B cell (primary cell): ENCODE data around the gene NCKAP1. TPM values are rescaled to one million over a fixed set of nuclear protein-coding genes. Genes with fewer than 3 reads are reported as not detected.

Experiments used
- ATAC-seq: fragments of 200-7000 bp; cut with Tn5 transposase; one replicate; pipeline ENCODE4 v1.10.0; 2021; ENCODE audit warnings: low read depth, mild to moderate bottlenecking, moderate number of reproducible peaks, moderate library complexity
- CTCF ChIA-PET: fragments of 350-600 bp; sonication (Branson Sonifier 250); formaldehyde crosslinking; loops from one replicate; lab custom pipeline; 2021; ENCODE audit warnings: antibody characterized with exemption, inconsistent platforms; lab: Charles Lee
- POLR2A ChIA-PET: fragments of 350-600 bp; sonication (Branson Sonifier 250); formaldehyde crosslinking; loops from one replicate; lab custom pipeline; 2021; ENCODE audit warnings: antibody characterized with exemption; lab: Charles Lee
- DNase-seq: peaks from one replicate; pipeline ENCODE4 v3.0.0; 2013
- H2AFZ ChIP-seq: 2 replicates; pipeline ENCODE4 v1.6.1; 2012; ENCODE audit warnings: mild to moderate bottlenecking, low read depth, low read length; ENCODE audit not compliant: insufficient read depth, poor library complexity, severe bottlenecking
- H3K27ac ChIP-seq, 2 donors: 1 replicate in 1 of 2; 2 replicates in 1 of 2; pipeline ENCODE4 v1.5.1; 2012 to 2013; ENCODE audit warnings: low read length in 2 of 2, mild to moderate bottlenecking in 2 of 2, moderate library complexity in 1 of 2
- H3K27me3 ChIP-seq, 4 experiments: fragments of 200-600 bp in 1 of 4; sonication (generic) in 1 of 4; replicated peaks in 1 of 4; 1 replicate in 2 of 4; 2 replicates in 2 of 4; pipeline versions ENCODE4 v1.6.1 to v1.7.0; 2013 to 2016; ENCODE audit warnings: low read length in 3 of 4, mild to moderate bottlenecking in 2 of 4, mixed read lengths in 1 of 4, moderate library complexity in 1 of 4; ENCODE audit not compliant: insufficient read depth in 4 of 4, control insufficient read depth in 3 of 4; ENCODE audit errors: control extremely low read depth in 1 of 4
- H3K36me3 ChIP-seq, 2 experiments: replicated peaks in 1 of 2; 1 replicate in 1 of 2; 2 replicates in 1 of 2; pipeline versions ENCODE4 v1.6.1 to v1.7.1; 2013; ENCODE audit warnings: low read length in 1 of 2; ENCODE audit not compliant: insufficient read depth in 2 of 2, control insufficient read depth in 1 of 2; ENCODE audit errors: control extremely low read depth in 1 of 2, extremely low read depth in 1 of 2
- H3K4me1 ChIP-seq, 2 donors: fragments of 200-600 bp in 1 of 2; sonication (generic) in 1 of 2; 1 replicate in 1 of 2; 2 replicates in 1 of 2; pipeline versions ENCODE4 v1.5.1 to v1.6.1; 2013 to 2017; ENCODE audit warnings: low read length in 2 of 2; ENCODE audit not compliant: control insufficient read depth in 2 of 2, insufficient read depth in 2 of 2
- H3K4me2 ChIP-seq: replicated peaks from 2 replicates; pipeline ENCODE3; 2012; ENCODE audit warnings: mild to moderate bottlenecking, low read depth, low read length; ENCODE audit not compliant: poor library complexity, severe bottlenecking
- H3K4me3 ChIP-seq, 5 experiments: fragments of 200-600 bp in 1 of 5; sonication (generic) in 1 of 5; 1 replicate in 3 of 5; 2 replicates in 2 of 5; pipeline versions ENCODE4 v1.5.1 to v1.7.0; 2011 to 2016; ENCODE audit warnings: low read length in 4 of 5, mild to moderate bottlenecking in 4 of 5, low read depth in 2 of 5, control low read depth in 1 of 5, moderate library complexity in 1 of 5; ENCODE audit not compliant: insufficient read depth in 1 of 5; ENCODE audit errors: control extremely low read depth in 1 of 5, extremely low read depth in 1 of 5
- H3K79me2 ChIP-seq: fragments of 200-600 bp; sonication (generic); one replicate; pipeline ENCODE4 v1.6.0; 2016; ENCODE audit warnings: low read length; ENCODE audit not compliant: control insufficient read depth, insufficient read depth
- H3K9ac ChIP-seq: fragments of 200-600 bp; sonication (generic); 2 replicates; pipeline ENCODE4 v1.6.1; 2017; ENCODE audit warnings: mild to moderate bottlenecking, low read length, moderate library complexity
- H3K9me3 ChIP-seq, 3 donors: one replicate each; pipeline versions ENCODE4 v1.6.1 to v1.7.1; 2013; ENCODE audit warnings: low read length in 2 of 3; ENCODE audit not compliant: control insufficient read depth in 2 of 3, insufficient read depth in 1 of 3; ENCODE audit errors: control extremely low read depth in 1 of 3
- H4K20me1 ChIP-seq: 2 replicates; pipeline ENCODE4 v1.6.0; 2012; ENCODE audit warnings: mild to moderate bottlenecking, low read length; ENCODE audit not compliant: insufficient read depth, control insufficient read depth, poor library complexity, severe bottlenecking
- H3K27ac Mint-ChIP-seq: one replicate; pipeline ENCODE4 v1.8.0; 2021; ENCODE audit warnings: mixed read lengths
- H3K27me3 Mint-ChIP-seq: one replicate; pipeline ENCODE4 v1.8.0; 2021; ENCODE audit warnings: mixed read lengths
- H3K4me1 Mint-ChIP-seq: one replicate; pipeline ENCODE4 v1.8.0; 2021; ENCODE audit warnings: mixed read lengths
- H3K4me3 Mint-ChIP-seq: one replicate; pipeline ENCODE4 v1.8.0; 2021; ENCODE audit warnings: mixed read lengths
- H3K9me3 Mint-ChIP-seq: one replicate; pipeline ENCODE4 v1.8.0; 2022; ENCODE audit warnings: mixed read lengths; ENCODE audit not compliant: insufficient read depth
- CTCF ChIP-seq: fragments of 200-600 bp; IDR thresholded peaks from one replicate; pipeline ENCODE4 v1.8.0; 2022; ENCODE audit warnings: antibody characterized with exemption, mild to moderate bottlenecking
- EZH2 ChIP-seq: IDR thresholded peaks from 2 replicates; pipeline ENCODE4 v1.6.1; 2012; ENCODE audit warnings: borderline replicate concordance, low read depth, mild to moderate bottlenecking, moderate library complexity, low read length; ENCODE audit not compliant: insufficient read depth, poor library complexity, severe bottlenecking
- WGBS: methylation state at CpG from one replicate; pipeline ENCODE4 v1.1.5; 2013; ENCODE audit warnings: missing lambda C conversion rate; ENCODE audit not compliant: insufficient coverage; 5-methylcytosine and 5-hydroxymethylcytosine counted together
- intact Hi-C: fragments of 100-400 bp; cut with micrococcal nuclease; formaldehyde crosslinking; loops from one replicate; pipeline ENCODE4 v1.10.0; 2022
- polyA plus RNA-seq: library from polyadenylated mRNA; depleted of rRNA; stranded (reverse); fragments of >200 nt; gene quantifications from 2 replicates; pipeline ENCODE4 v1.2.3, GENCODE V29; 2012
- total RNA-seq, 2 donors: library from RNA; stranded (reverse); fragments of 120-200 nt in 1 of 2; gene quantifications; 1 replicate in 1 of 2; 2 replicates in 1 of 2; pipeline versions ENCODE4 v1.2.3 to v1.2.4, GENCODE V29; 2013 to 2022

Gene NCKAP1
- total and polyA plus RNA-seq, 2 donors (not counting 1 experiment from before 2014, with no cell fraction given) = 0.05 TPM; not detected in 1

GRCh38 chr2:182887093-182887492 is 151.2 kb downstream of the NCKAP1 start:
- no CpG with 5 or more reads among the region's 6 CpGs for WGBS
- Histone ChIP-seq H3K9me3 (no peaks in the 10 kb centered on the region), H3K4me2 (no peak overlapping the region)

GRCh38 chr2:182885771-182886170 is 152.5 kb downstream of the NCKAP1 start:
- no peaks in the 10 kb centered on the region for H3K4me1 ChIP-seq
- no peak overlapping the region for H3K9ac ChIP-seq
- no peaks in the 10 kb centered on the region for H3K27me3 ChIP-seq
- POLR2A ChIA-PET = no interaction called here
- ATAC-seq (no peak), DNase-seq (no peak)
- H3K27me3 Mint-ChIP-seq = no peaks in the 10 kb centered on the region
- H3K4me3 Mint-ChIP-seq = no peak overlapping the region
- H3K4me1 Mint-ChIP-seq = no peaks in the 10 kb centered on the region
- no peak overlapping the region for H3K27ac Mint-ChIP-seq
- intact Hi-C loops = no loop called here
- no peak overlapping the region for H3K4me2 ChIP-seq
- no peak overlapping the region for H3K27ac ChIP-seq
- H4K20me1 ChIP-seq = no peaks in the 10 kb centered on the region
- no peak overlapping the region for H2AFZ ChIP-seq
- WGBS = no CpG with 5 or more reads among the region's 1 CpG
- H3K79me2 ChIP-seq = no peaks in the 10 kb centered on the region
- peaks cover 3% of the 10 kb centered on the region for H3K9me3 Mint-ChIP-seq
- TF ChIP-seq EZH2 = no peak
- TF ChIP-seq CTCF = no peak
- CTCF ChIA-PET = interaction anchor here (1.1 kb wide), 1 partner anchor 14 kb away, joined by 3 read pairs; no protein-coding TSS in a partner anchor
- H3K4me3 ChIP-seq = no peak overlapping the region
- peaks cover 2 to 4% (median 4%) of the 10 kb centered on the region in 3 donors for H3K9me3 ChIP-seq
- no peaks in the 10 kb centered on the region for H3K36me3 ChIP-seq

More at GRCh38 chr2:182887093-182887492, 151.2 kb downstream of the NCKAP1 start:
- no peaks in the 10 kb centered on the region for H3K27me3 Mint-ChIP-seq
- H3K4me3 Mint-ChIP-seq = no peak overlapping the region
- Histone ChIP-seq H4K20me1 (no peaks in the 10 kb centered on the region), H3K36me3 (no peaks in the 10 kb centered on the region), H2AFZ (no peak overlapping the region), H3K27ac (no peak overlapping the region), H3K79me2 (no peaks in the 10 kb centered on the region), H3K4me1 (no peaks in the 10 kb centered on the region), H3K27me3 (no peaks in the 10 kb centered on the region), H3K9ac (no peak overlapping the region), H3K4me3 (no peak overlapping the region)
- ATAC-seq = no peak
- H3K4me1 Mint-ChIP-seq = no peaks in the 10 kb centered on the region
- DNase-seq = no peak
- intact Hi-C loops = no loop called here
- TF ChIP-seq CTCF = no peak
- TF ChIP-seq EZH2 = no peak
- POLR2A ChIA-PET = no interaction called here
- H3K9me3 Mint-ChIP-seq = no peaks in the 10 kb centered on the region
- H3K27ac Mint-ChIP-seq = no peak overlapping the region
- CTCF ChIA-PET = no interaction called here
